MG63 (cell line): ENCODE measurements around the gene MYH7. TPM values are rescaled to one million over a fixed set of nuclear protein-coding genes. Genes with fewer than 3 reads are reported as not detected.
"Not testable (repeated sequence)": the region's sequence is repeated elsewhere in the genome, so short reads cannot be mapped to it uniquely, and the experiment has no call there.

Experiments
- DNase-seq: peaks from one replicate; pipeline ENCODE4 v3.0.0-alpha.2; 2020
- H3K27me3 ChIP-seq: fragments of 250-450 bp; sonication (Bioruptor Pico); 2 replicates; pipeline ENCODE4 v1.5.1; 2020; ENCODE audit warnings: mild to moderate bottlenecking, moderate library complexity
- H3K36me3 ChIP-seq: fragments of 250-450 bp; sonication (Bioruptor Pico); 2 replicates; pipeline ENCODE4 v1.5.1; 2020; ENCODE audit warnings: mild to moderate bottlenecking, moderate library complexity
- H3K4me3 ChIP-seq: fragments of 250-450 bp; sonication (Bioruptor Pico); 2 replicates; pipeline ENCODE4 v1.5.1; 2020; ENCODE audit warnings: mild to moderate bottlenecking, moderate library complexity
- H3K9me3 ChIP-seq: fragments of 250-450 bp; sonication (Bioruptor Pico); 2 replicates; pipeline ENCODE4 v1.5.1; 2020; ENCODE audit warnings: mild to moderate bottlenecking, moderate library complexity
- total RNA-seq: library from RNA; depleted of rRNA; stranded (reverse); fragments of >200 nt; shearing (Covaris generic); gene quantifications from 2 replicates; pipeline ENCODE4 v1.2.3, GENCODE V29; 2014; ENCODE audit warnings: low replicate concordance

The MYH7 gene
- total RNA-seq, 1 experiment from 2014 or later: not detected

DNA sequence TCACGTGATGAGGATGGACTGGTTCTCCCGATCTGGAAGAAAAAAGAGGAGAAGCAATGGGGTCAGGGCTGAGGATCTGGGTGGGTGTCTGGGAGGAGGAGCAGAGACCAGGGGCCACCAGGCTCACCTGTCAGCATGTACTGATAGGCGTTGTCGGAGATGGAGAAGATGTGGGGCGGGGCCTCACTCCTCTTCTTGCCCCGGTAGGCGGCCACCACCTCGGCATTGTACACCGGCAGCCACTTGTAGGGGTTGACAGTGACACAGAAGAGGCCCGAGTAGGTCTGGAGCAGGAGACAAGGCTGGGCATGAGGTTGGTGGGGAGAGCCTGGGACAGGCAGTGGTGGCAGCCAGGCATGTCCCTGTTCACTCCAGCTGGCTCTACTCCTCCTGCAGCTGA, 30.4 kb downstream of the MYH7 start:
- DNase-seq: no peak
- H3K9me3 ChIP-seq: no peaks in the 10 kb centered on the region
- no peaks in the 10 kb centered on the region for H3K27me3 ChIP-seq
- H3K4me3 ChIP-seq: no peak overlapping the region
- H3K36me3 ChIP-seq: no peaks in the 10 kb centered on the region

GRCh38 chr14:23404331-23404900, 31.0 kb downstream of the MYH7 start:
- no peak overlapping the region for H3K4me3 ChIP-seq
- no peak for DNase-seq
- no peaks in the 10 kb centered on the region for H3K27me3 ChIP-seq
- no peaks in the 10 kb centered on the region for H3K9me3 ChIP-seq
- no peaks in the 10 kb centered on the region for H3K36me3 ChIP-seq

- Histone ChIP-seq H3K4me3 (no peak overlapping the region), H3K36me3 (no peaks in the 10 kb centered on the region), H3K9me3 (no peaks in the 10 kb centered on the region), H3K27me3 (no peaks in the 10 kb centered on the region)
- no peak for DNase-seq
Measured at GRCh38 chr14:23403908-23404307, 31.6 kb downstream of the MYH7 start.

GRCh38 chr14:23403139-23403438, 32.4 kb downstream of the MYH7 start:
- H3K36me3 ChIP-seq: no peaks in the 10 kb centered on the region
- no peaks in the 10 kb centered on the region for H3K27me3 ChIP-seq
- DNase-seq: no peak
- H3K4me3 ChIP-seq: no peak overlapping the region
- no peaks in the 10 kb centered on the region for H3K9me3 ChIP-seq

DNA sequence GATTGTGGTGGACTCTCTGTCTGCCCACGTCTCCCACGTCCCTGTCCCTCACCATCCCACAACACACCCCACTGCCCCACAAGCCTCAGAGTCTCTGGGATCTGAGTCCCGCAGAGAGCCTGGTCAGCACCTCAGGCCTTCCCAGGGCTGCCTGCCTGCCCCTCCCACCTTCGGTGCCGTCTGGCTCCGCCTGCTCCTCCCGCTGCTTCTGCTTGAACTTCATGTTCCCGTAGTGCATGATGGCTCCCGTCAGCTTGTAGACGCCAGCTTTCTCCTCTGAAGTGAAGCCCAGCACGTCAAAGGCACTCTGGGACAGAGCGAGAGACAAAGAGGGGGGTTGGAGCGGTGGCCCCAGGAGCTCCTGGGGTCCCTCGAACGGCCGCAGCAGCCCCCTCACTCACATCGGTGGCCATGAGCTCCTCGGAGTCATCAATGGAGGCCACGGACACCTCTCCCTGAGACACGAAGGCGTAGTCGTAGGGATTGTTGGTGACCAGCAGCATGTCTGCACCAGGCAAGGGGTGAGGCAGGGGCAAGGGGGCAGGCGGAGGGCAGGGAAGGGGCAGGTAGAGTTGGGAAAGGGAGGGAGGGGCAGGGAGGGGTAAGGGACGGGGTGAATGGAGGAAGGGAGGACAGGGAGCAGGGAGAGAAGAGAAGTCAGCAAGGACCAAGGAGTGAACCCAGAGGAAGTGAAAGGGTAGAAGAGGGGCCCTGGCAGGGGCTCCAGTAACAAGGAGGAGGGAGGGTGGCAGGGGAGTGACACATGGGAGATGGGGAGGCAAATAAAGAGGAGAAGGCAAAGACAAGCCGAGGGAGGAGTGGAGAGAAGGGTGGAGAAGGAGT, 32.9 kb downstream of the MYH7 start:
- Histone ChIP-seq H3K9me3 (no peaks in the 10 kb centered on the region), H3K4me3 (no peak overlapping the region), H3K36me3 (no peaks in the 10 kb centered on the region), H3K27me3 (no peaks in the 10 kb centered on the region)
- no peak for DNase-seq

GRCh38 chr14:23401291-23401690, 34.2 kb downstream of the MYH7 start:
- no peak overlapping the region for H3K4me3 ChIP-seq
- H3K9me3 ChIP-seq: no peaks in the 10 kb centered on the region
- H3K36me3 ChIP-seq: no peaks in the 10 kb centered on the region
- H3K27me3 ChIP-seq: no peaks in the 10 kb centered on the region
- DNase-seq: no peak

DNA sequence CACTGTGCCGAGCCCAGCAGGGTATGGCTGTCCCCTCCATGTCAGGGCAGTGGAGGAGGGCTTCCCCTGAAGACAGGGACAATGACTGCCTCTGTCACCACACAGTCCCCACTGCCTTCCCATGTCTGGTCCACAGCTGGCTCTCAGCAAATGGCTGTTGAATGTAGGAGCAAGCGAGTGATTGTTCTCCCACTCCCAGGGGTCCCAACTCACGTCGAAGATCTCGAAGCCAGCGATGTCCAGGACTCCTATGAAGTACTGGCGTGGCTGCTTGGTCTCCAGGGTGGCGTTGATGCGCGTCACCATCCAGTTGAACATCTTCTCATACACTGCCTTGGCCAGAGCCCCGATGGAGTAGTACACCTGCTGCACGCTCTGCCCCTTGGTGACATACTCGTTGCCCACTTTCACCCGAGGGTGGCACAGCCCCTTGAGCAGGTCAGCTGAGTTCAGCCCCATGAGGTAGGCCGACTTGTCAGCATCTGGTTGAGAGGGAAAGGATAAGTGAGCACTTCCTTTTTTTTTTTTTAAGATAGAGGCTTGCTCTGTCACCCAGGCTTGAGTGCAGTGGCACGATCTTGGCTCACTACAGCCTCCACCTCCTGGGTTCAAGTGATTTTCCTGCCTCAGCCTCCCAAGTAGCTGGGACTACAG, 34.8 kb downstream of the MYH7 start:
- not testable (repeated sequence) for H3K9me3 ChIP-seq, DNase-seq, H3K36me3 ChIP-seq, H3K4me3 ChIP-seq, H3K27me3 ChIP-seq

GRCh38 chr14:23399591-23399990, 35.9 kb downstream of the MYH7 start:
- H3K27me3 ChIP-seq: no peaks in the 10 kb centered on the region
- no peaks in the 10 kb centered on the region for H3K9me3 ChIP-seq
- no peak for DNase-seq
- no peaks in the 10 kb centered on the region for H3K36me3 ChIP-seq
- H3K4me3 ChIP-seq: no peak overlapping the region

GRCh38 chr14:23399136-23399535, 36.3 kb downstream of the MYH7 start:
- no peak for DNase-seq
- H3K4me3 ChIP-seq: no peak overlapping the region

GRCh38 chr14:23398348-23398747, 37.1 kb downstream of the MYH7 start:
- no peaks in the 10 kb centered on the region for H3K27me3 ChIP-seq
- H3K4me3 ChIP-seq: no peak overlapping the region
- no peak for DNase-seq
- no peaks in the 10 kb centered on the region for H3K9me3 ChIP-seq
- no peaks in the 10 kb centered on the region for H3K36me3 ChIP-seq

More at GRCh38 chr14:23399136-23399535, 36.3 kb downstream of the MYH7 start:
- no peaks in the 10 kb centered on the region for H3K9me3 ChIP-seq
- no peaks in the 10 kb centered on the region for H3K27me3 ChIP-seq
- no peaks in the 10 kb centered on the region for H3K36me3 ChIP-seq

GRCh38 chr14:23396781-23397407, 38.6 kb downstream of the MYH7 start:
- Histone ChIP-seq H3K9me3 (no peaks in the 10 kb centered on the region), H3K27me3 (no peaks in the 10 kb centered on the region), H3K4me3 (no peak overlapping the region), H3K36me3 (no peaks in the 10 kb centered on the region)
- DNase-seq: no peak

GRCh38 chr14:23396126-23396525, 39.3 kb downstream of the MYH7 start:
- no peaks in the 10 kb centered on the region for H3K9me3 ChIP-seq
- H3K27me3 ChIP-seq: no peaks in the 10 kb centered on the region
- no peaks in the 10 kb centered on the region for H3K36me3 ChIP-seq
- no peak for DNase-seq
- no peak overlapping the region for H3K4me3 ChIP-seq

DNA sequence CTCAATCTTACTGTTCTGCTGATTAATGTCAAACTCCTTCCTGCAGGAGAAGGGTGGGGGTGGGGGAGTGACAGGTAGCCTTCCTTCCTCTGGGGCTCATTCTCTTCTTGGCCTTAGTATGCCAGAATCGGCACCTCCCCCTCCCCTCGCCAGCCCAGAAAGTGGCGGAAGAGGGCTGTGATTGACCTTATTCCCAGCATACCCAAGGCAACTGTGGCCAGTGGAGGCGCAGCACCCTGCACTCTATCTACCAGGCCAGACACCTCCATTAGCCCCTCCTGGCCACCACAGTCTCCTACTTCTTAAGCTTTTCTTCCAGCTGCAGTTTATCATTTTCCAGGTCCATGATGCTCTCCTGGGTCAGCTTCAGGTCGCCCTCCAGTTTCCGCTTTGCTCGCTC, 42.8 kb downstream of the MYH7 start:
- H3K27me3 ChIP-seq: no peaks in the 10 kb centered on the region
- H3K4me3 ChIP-seq: no peak overlapping the region
- no peak for DNase-seq

DNA sequence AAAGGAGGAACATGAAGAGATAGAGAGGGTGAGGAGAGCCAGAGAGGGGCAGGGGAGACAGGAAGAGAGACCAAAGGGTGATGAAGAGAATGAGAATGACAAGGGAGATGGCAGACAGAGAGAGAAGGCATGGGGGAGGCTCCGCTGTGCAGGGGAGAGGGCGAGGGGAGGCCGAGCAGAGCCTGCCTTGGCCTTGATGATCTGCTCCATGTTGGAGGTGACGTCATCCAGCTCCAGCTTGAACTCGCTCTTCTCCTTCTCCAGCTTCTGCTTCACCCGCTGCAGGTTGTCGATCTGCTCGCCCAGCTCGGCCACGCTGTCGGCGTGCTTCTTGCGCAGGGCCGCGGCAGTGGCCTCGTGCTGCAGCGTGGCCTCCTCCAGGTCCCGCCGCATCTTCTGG, 45.6 kb downstream of the MYH7 start:
- not testable (repeated sequence) for DNase-seq, H3K36me3 ChIP-seq, H3K4me3 ChIP-seq, H3K9me3 ChIP-seq, H3K27me3 ChIP-seq

More for the DNA sequence above, 42.8 kb downstream of the MYH7 start:
- Histone ChIP-seq H3K36me3 (no peaks in the 10 kb centered on the region), H3K9me3 (no peaks in the 10 kb centered on the region)

GRCh38 chr14:23389396-23389795, 46.1 kb downstream of the MYH7 start:
- H3K36me3 ChIP-seq: no peaks in the 10 kb centered on the region
- DNase-seq: no peak
- H3K9me3 ChIP-seq: no peaks in the 10 kb centered on the region
- H3K4me3 ChIP-seq: no peak overlapping the region
- H3K27me3 ChIP-seq: no peaks in the 10 kb centered on the region

DNA sequence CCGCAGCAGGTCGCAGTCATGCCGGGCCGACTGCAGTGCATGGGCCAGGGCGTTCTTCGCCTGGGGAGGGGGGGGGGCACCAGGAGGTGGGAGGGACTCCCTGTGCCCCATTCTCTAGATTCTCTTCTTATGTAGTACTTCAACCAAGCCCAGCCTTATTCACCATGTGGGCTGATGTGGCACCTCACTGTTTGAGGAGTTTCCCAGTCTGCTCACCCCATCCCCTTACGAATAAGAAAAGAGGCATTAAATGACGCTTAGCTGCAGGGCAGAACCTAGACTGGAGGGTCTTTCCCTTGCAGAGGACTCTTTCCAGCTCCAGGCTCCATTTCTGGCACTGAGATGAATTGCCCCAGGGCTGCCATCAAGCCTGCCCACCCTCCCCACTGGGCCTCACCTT, 46.5 kb downstream of the MYH7 start:
- Histone ChIP-seq H3K9me3 (no peaks in the 10 kb centered on the region), H3K36me3 (no peaks in the 10 kb centered on the region), H3K27me3 (no peaks in the 10 kb centered on the region), H3K4me3 (no peak overlapping the region)
- DNase-seq: no peak
